ENCODE measurements around the gene AP4M1. TPM values are rescaled to one million over a fixed set of nuclear protein-coding genes. Genes with fewer than 3 reads are reported as not detected.

The AP4M1 gene
- total and polyA plus RNA-seq, 7 donors: 8.8 to 19.2 (median 12.0) TPM

- WGBS, 3 donors: 92 to 94% (median 93%) methylated on average over 6 of the region's 6 CpGs
- intact Hi-C loops (cut with DNase I): no loop called here
- Histone ChIP-seq H3K27ac (no peak overlapping the region), H3K27me3 (ENCODE audit: insufficient read depth in 3 of 3, low read length in 2 of 3) (no peaks in the 10 kb centered on the region), H3K4me1 (peaks cover 13% of the 10 kb centered on the region), H3K4me3 (no peak overlapping the region), H3K36me3 (ENCODE audit: insufficient read depth in 1 of 2, low read depth in 1 of 2) (peaks cover 29 to 94% of the 10 kb centered on the region in 2 donors), H3K9me3 (peaks cover 23% of the 10 kb centered on the region)
- ATAC-seq: no peak
- no peak for DNase-seq
- TF ChIP-seq CTCF (IDR thresholded peaks at IDR 0.05): no peak
Observed at GRCh38 chr7:100075418-100075817, 26.0 kb upstream of the AP4M1 start.

GRCh38 chr7:100077205-100077604 lies 24.2 kb upstream of the AP4M1 start:
- peaks cover 15% of the 10 kb centered on the region for H3K4me1 ChIP-seq
- ATAC-seq: no peak
- peaks cover 12 to 76% of the 10 kb centered on the region in 2 donors for H3K36me3 ChIP-seq (ENCODE audit: insufficient read depth in 1 of 2, low read depth in 1 of 2)
- H3K4me3 ChIP-seq: no peak overlapping the region
- no peak for DNase-seq
- H3K27ac ChIP-seq: no peak overlapping the region
- peaks cover 5% of the 10 kb centered on the region for H3K9me3 ChIP-seq
- WGBS, 3 donors: 92 to 95% (median 92%) methylated on average over 4 of the region's 4 CpGs
- TF ChIP-seq CTCF (IDR thresholded peaks at IDR 0.05): no peak
- intact Hi-C loops (cut with DNase I): no loop called here
- H3K27me3 ChIP-seq (ENCODE audit: insufficient read depth in 3 of 3, low read length in 2 of 3): no peaks in the 10 kb centered on the region

GRCh38 chr7:100079024-100079560 lies 22.4 kb upstream of the AP4M1 start:
- DNase-seq: no peak
- Histone ChIP-seq H3K4me3 (peak overlapping the region; percentile 0), H3K9me3 (no peaks in the 10 kb centered on the region), H3K4me1 (peaks cover 15% of the 10 kb centered on the region), H3K27me3 (ENCODE audit: insufficient read depth in 3 of 3, low read length in 2 of 3) (no peaks in the 10 kb centered on the region), H3K36me3 (ENCODE audit: insufficient read depth in 1 of 2, low read depth in 1 of 2) (peaks cover 3 to 57% of the 10 kb centered on the region in 2 donors), H3K27ac (no peak overlapping the region)
- no peak for TF ChIP-seq CTCF (IDR thresholded peaks at IDR 0.05)
- 74 to 85% (median 75%) methylated on average over 7 of the region's 7 CpGs for WGBS, 3 donors
- intact Hi-C loops (cut with DNase I): no loop called here
- ATAC-seq: no peak

GRCh38 chr7:100080907-100081534 lies 20.4 kb upstream of the AP4M1 start:
- no peaks in the 10 kb centered on the region for H3K27me3 ChIP-seq (ENCODE audit: insufficient read depth in 3 of 3, low read length in 2 of 3)
- intact Hi-C loops (cut with DNase I): loop anchor here in 1 of 2 donors (2.0 kb wide), 1 partner anchor 62 kb away; no protein-coding TSS in a partner anchor
- peaks cover 3 to 38% of the 10 kb centered on the region in 2 donors for H3K36me3 ChIP-seq (ENCODE audit: insufficient read depth in 1 of 2, low read depth in 1 of 2)
- whole genome bisulfite sequencing, 3 donors: 0 to 1% (median 0%) methylated on average over 34 of the region's 34 CpGs
- no peaks in the 10 kb centered on the region for H3K9me3 ChIP-seq
- peak in 1 of 4 donors; percentile 46 for ATAC-seq
- peaks cover 15% of the 10 kb centered on the region for H3K4me1 ChIP-seq
- peak overlapping the region; percentile 94 for H3K4me3 ChIP-seq
- H3K27ac ChIP-seq: peak overlapping the region; percentile 92
- no peak for TF ChIP-seq CTCF (IDR thresholded peaks at IDR 0.05)
- no peak for DNase-seq
